Measurements from ENCODE around the gene CFAP46.

DNA sequence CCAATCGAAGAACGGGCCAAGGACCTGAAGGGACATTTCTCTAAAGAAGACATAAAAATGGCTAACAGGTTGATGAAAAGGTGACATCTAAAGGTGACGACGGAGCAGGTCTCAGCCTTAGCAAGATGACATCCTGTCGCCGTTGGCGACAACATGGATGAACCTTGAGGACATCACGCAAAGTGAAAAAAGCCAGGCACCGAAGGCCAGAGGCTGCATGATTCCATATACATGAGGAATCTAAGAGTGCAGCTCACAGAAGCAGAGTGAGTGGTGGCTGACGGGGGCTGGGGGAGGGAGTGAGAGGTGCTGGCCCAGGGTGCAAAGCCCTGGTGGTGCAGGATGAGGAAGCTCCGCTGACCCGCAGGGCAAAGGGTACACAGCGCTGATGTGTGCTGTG, 122.3 kb downstream of the CFAP46 start:
- TF ChIP-seq EZH2 (IDR thresholded peaks at IDR 0.05; ENCODE audit: borderline replicate concordance, insufficient read depth, low read length, poor library complexity, severe bottlenecking) (no peak), CTCF (IDR thresholded peaks at IDR 0.05; ENCODE audit: poor library complexity, severe bottlenecking) (no peak), POLR2AphosphoS5 (IDR thresholded peaks at IDR 0.05) (no peak), EP300 (conservative IDR thresholded peaks at IDR 0.05; ENCODE audit: poor library complexity, severe bottlenecking) (no peak), TAF1 (IDR thresholded peaks at IDR 0.05; ENCODE audit: low read depth) (no peak), REST (IDR thresholded peaks at IDR 0.05; ENCODE audit: borderline replicate concordance) (no peak), SMC3 (conservative IDR thresholded peaks at IDR 0.05; ENCODE audit: poor library complexity) (no peak), RAD21 (conservative IDR thresholded peaks at IDR 0.05) (no peak)

Data from neural cell (in vitro differentiated cells).